Memory B cell (primary cell): ENCODE measurements around the gene SUPT3H.
"Not testable (repeated sequence)": the region's sequence is repeated elsewhere in the genome, so short reads cannot be mapped to it uniquely, and the experiment has no call there.

Experiments used
- ATAC-seq: fragments of 150-1000 bp; cut with Tn5 transposase; 2 replicates; pipeline ENCODE4 v1.10.0; 2021; ENCODE audit warnings: low read depth, mild to moderate bottlenecking, moderate library complexity
- DNase-seq, 2 donors: peaks; one replicate each; pipeline ENCODE4 v3.0.0; 2022; ENCODE audit warnings: low spot score in 2 of 2
- H3K27ac Mint-ChIP-seq: one replicate; pipeline ENCODE4 v1.8.0; 2022; ENCODE audit warnings: mild to moderate bottlenecking, moderate library complexity, mixed read lengths
- H3K27me3 Mint-ChIP-seq: one replicate; pipeline ENCODE4 v1.8.0; 2022; ENCODE audit warnings: mixed read lengths
- H3K36me3 Mint-ChIP-seq: one replicate; pipeline ENCODE4 v1.8.0; 2022; ENCODE audit warnings: mild to moderate bottlenecking, mixed read lengths
- H3K4me1 Mint-ChIP-seq: one replicate; pipeline ENCODE4 v1.8.0; 2022; ENCODE audit warnings: mixed read lengths
- H3K4me3 Mint-ChIP-seq: one replicate; pipeline ENCODE4 v1.8.0; 2022; ENCODE audit warnings: mild to moderate bottlenecking, moderate library complexity, mixed read lengths
- H3K9me3 Mint-ChIP-seq: one replicate; pipeline ENCODE4 v1.8.0; 2022; ENCODE audit warnings: mixed read lengths

SUPT3H gene

GRCh38 chr6:45185403-45186251 lies 192.1 kb downstream of the SUPT3H start:
- Mint-ChIP-seq H3K36me3 (no peaks in the 10 kb centered on the region), H3K4me3 (no peak overlapping the region), H3K27ac (no peak overlapping the region), H3K4me1 (peaks cover 9% of the 10 kb centered on the region), H3K9me3 (no peaks in the 10 kb centered on the region), H3K27me3 (no peaks in the 10 kb centered on the region)
- DNase-seq (no peak), ATAC-seq (no peak)

DNA sequence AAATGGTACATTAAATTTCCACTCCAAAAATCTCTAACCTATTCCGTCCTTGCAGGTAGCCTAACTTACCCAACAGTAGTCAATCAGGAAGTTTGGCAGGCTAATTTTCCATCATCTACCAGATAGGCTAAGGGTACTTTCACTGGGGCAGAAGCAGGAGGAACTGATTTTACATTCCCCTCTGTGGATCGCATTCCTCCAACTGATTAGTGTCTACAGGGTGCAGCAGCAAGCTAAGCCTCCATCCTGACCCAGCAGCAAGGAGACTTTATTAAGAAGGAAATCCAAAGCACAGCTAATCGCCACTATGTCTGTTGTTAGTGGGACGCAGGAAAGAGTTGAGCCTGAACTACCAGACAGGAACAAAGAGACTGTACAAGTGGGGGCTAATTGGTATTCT lies 192.8 kb downstream of the SUPT3H start:
- peaks cover 9% of the 10 kb centered on the region for H3K4me1 Mint-ChIP-seq
- H3K9me3 Mint-ChIP-seq = no peaks in the 10 kb centered on the region
- no peak overlapping the region for H3K27ac Mint-ChIP-seq
- H3K36me3 Mint-ChIP-seq = no peaks in the 10 kb centered on the region
- ATAC-seq = no peak
- H3K4me3 Mint-ChIP-seq = no peak overlapping the region
- H3K27me3 Mint-ChIP-seq = no peaks in the 10 kb centered on the region
- no peak for DNase-seq

DNA sequence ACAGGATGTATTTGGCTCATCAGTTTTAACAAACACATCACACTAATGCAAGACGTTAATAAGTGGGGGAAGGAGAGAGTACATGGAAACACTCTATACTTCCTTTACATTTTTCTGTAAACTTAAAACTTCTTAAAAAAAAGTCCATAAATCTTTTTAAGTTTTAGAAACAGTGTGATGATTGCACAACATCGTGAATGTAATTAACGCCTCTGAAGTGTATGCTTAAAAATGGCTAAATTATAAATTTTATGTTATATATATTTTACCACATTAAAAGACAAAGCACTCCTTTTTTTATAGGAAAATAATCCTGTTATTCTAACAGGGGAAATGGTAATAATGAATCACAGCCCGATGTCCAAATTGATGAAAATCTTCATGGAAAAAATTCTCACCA lies 193.7 kb downstream of the SUPT3H start:
- ATAC-seq (no peak), DNase-seq (no peak)
- H3K27me3 Mint-ChIP-seq = no peaks in the 10 kb centered on the region
- H3K27ac Mint-ChIP-seq = no peak overlapping the region
- peaks cover 2% of the 10 kb centered on the region for H3K36me3 Mint-ChIP-seq
- no peaks in the 10 kb centered on the region for H3K9me3 Mint-ChIP-seq
- H3K4me3 Mint-ChIP-seq = no peak overlapping the region
- peaks cover 9% of the 10 kb centered on the region for H3K4me1 Mint-ChIP-seq

GRCh38 chr6:45176373-45176772 lies 201.4 kb downstream of the SUPT3H start:
- H3K4me1 Mint-ChIP-seq, H3K9me3 Mint-ChIP-seq, ATAC-seq, H3K36me3 Mint-ChIP-seq, H3K27me3 Mint-ChIP-seq, H3K27ac Mint-ChIP-seq, DNase-seq, H3K4me3 Mint-ChIP-seq: not testable (repeated sequence)

DNA sequence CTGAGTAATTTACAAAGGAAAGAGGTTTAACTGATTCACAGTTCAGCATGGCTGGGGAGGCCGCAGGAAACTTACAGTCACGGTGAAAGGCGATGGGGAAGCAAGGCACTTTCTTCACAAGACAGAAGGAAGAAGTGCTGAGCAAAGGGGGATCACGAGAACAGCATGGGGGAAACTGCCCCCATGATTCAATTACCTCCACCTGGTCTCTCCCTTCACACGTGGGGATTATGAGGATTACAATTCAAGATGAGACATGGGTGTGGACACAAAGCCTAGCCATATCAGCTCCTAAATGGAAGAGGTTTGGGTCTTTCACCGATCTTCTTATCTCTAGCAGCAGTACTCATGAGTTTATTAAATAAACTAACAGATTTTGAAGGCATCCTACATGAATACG lies 202.5 kb downstream of the SUPT3H start:
- Mint-ChIP-seq H3K4me3 (no peak overlapping the region), H3K27me3 (no peaks in the 10 kb centered on the region), H3K36me3 (peaks cover 3% of the 10 kb centered on the region), H3K27ac (no peak overlapping the region), H3K9me3 (no peaks in the 10 kb centered on the region), H3K4me1 (no peaks in the 10 kb centered on the region)
- ATAC-seq (no peak), DNase-seq (no peak)

DNA sequence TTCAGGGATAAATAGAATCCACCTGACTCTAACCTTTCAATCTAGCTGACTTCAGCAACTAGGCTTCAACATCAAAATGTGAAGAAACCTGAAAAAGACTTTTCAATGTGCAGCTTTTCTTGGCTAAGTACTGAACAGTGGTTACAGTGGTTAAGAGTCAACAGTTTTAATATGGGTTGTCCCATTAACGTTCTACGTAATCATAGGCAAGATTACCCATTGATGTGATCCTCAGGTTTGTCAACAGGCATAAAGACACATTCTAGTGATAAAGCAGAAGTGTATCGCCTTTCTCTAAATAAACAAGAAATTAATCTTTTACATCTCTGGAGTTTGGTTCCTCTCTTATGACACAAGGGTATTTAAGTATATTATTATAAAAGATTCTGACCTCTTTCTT lies 203.7 kb downstream of the SUPT3H start:
- no peak overlapping the region for H3K4me3 Mint-ChIP-seq
- no peak for ATAC-seq
- H3K27ac Mint-ChIP-seq = no peak overlapping the region
- H3K36me3 Mint-ChIP-seq = peaks cover 1% of the 10 kb centered on the region
- DNase-seq = no peak
- no peaks in the 10 kb centered on the region for H3K27me3 Mint-ChIP-seq
- no peaks in the 10 kb centered on the region for H3K9me3 Mint-ChIP-seq
- H3K4me1 Mint-ChIP-seq = no peaks in the 10 kb centered on the region

DNA sequence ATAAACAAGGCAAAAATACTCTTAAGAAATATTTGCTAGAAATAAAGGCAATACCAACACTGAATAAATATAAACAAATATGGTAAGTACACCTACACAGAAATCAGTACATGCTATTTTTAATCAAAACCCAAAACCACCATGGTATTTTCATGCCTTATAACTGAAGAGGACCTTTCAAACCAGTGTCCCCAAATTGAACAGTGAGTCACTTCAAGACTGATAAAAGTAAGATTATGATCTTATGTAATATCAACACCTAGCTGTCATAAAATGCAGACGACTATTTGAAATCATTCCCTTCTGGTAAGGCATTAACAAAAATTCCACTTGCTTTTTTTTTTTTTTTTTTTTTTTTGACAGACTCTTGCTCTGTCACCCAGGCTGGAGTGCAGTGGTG lies 206.4 kb downstream of the SUPT3H start:
- no peaks in the 10 kb centered on the region for H3K9me3 Mint-ChIP-seq
- no peak overlapping the region for H3K27ac Mint-ChIP-seq
- H3K36me3 Mint-ChIP-seq = no peaks in the 10 kb centered on the region
- H3K27me3 Mint-ChIP-seq = no peaks in the 10 kb centered on the region
- H3K4me1 Mint-ChIP-seq = no peaks in the 10 kb centered on the region
- no peak for DNase-seq
- ATAC-seq = no peak
- H3K4me3 Mint-ChIP-seq = no peak overlapping the region

GRCh38 chr6:45170309-45170708 lies 207.4 kb downstream of the SUPT3H start:
- Mint-ChIP-seq H3K27ac (no peak overlapping the region), H3K36me3 (peaks cover 2% of the 10 kb centered on the region), H3K4me1 (no peaks in the 10 kb centered on the region), H3K27me3 (no peaks in the 10 kb centered on the region), H3K4me3 (no peak overlapping the region), H3K9me3 (no peaks in the 10 kb centered on the region)
- no peak for DNase-seq
- no peak for ATAC-seq

DNA sequence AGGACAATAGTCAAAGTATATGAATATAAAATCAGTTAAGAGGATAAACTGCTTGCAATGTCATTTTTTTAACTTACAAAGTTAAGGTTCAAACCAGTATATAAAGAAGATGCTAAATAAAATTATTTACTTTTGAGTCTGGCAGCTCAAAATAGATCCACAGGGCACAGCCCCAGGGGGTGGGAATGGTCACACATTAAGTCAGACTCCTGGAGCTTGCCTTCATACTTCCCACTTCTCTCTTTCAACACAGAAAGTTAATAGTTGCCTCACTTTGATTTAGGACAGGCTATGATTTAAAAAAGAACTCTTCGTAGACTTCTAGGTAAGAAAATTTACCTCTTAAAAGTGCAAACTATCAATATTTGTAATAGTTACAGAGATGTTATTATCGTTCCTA lies 207.9 kb downstream of the SUPT3H start:
- Mint-ChIP-seq H3K9me3 (no peaks in the 10 kb centered on the region), H3K4me3 (no peak overlapping the region), H3K27me3 (no peaks in the 10 kb centered on the region), H3K27ac (no peak overlapping the region), H3K36me3 (peaks cover 2% of the 10 kb centered on the region), H3K4me1 (no peaks in the 10 kb centered on the region)
- ATAC-seq (no peak), DNase-seq (no peak)

DNA sequence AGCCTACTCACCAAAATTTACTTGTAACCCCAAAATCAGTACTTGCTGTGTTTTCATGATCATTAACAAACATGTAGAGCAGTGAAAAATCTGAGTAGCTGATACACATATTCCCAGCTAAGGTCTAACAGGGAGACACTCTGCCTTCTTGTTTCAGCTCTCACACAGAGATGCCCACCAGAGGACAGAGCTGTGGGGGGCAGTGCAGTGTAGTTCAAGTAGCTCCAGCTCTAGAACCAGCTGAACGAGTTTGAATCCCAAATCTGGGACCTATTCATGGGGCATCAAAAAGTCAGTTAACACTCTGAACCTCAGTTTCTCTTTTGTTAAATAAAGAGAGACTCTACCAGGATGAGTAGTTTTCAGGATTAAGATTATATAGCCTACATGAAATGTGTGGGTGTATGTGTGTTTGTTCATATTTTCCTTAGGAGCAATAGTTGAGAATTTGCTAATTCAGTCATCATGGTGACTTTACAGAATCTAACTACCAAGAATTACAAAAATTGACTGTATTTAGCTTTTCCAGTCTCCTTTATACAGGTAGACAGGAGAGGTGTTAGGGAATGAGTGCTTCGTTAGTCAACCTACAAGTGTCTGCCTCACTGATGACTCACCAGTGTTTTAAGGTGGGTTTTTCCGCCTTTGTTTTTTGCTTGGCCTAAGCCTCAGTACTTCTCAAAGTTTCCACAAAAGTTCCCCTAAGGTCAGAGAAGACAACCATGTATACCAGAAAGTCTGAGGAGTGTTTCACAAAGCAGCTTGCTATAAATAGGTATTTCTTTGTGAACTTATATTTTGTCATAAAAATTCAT lies 213.6 kb downstream of the SUPT3H start:
- no peak overlapping the region for H3K4me3 Mint-ChIP-seq
- ATAC-seq (no peak), DNase-seq (no peak)
- H3K27ac Mint-ChIP-seq = no peak overlapping the region
- H3K36me3 Mint-ChIP-seq = peaks cover 2% of the 10 kb centered on the region
- no peaks in the 10 kb centered on the region for H3K9me3 Mint-ChIP-seq
- no peaks in the 10 kb centered on the region for H3K27me3 Mint-ChIP-seq
- no peaks in the 10 kb centered on the region for H3K4me1 Mint-ChIP-seq

DNA sequence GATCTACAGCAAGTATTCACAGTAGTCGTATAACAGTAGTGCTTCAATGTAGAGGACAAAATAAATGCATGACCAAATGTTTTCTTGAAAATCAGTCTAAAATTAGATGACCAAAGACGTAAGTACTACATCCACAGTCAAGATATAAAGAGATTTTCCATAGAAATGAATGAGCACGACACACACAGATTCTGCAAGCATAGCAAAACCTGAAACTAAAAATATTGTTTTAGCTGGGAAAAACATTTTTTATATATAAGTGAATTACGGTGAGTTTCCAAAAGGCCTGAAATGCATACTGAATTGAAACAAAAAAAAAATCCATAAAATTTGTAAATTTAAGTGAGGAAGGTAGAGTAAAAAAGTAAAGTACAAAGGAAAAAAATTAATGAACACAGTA lies 217.4 kb downstream of the SUPT3H start:
- no peak for DNase-seq
- H3K27me3 Mint-ChIP-seq = no peaks in the 10 kb centered on the region
- H3K4me1 Mint-ChIP-seq = no peaks in the 10 kb centered on the region
- ATAC-seq = no peak
- H3K36me3 Mint-ChIP-seq = no peaks in the 10 kb centered on the region
- no peak overlapping the region for H3K27ac Mint-ChIP-seq
- no peaks in the 10 kb centered on the region for H3K9me3 Mint-ChIP-seq
- no peak overlapping the region for H3K4me3 Mint-ChIP-seq

GRCh38 chr6:45156075-45156474 lies 221.7 kb downstream of the SUPT3H start:
- H3K36me3 Mint-ChIP-seq = peaks cover 3% of the 10 kb centered on the region
- no peaks in the 10 kb centered on the region for H3K4me1 Mint-ChIP-seq
- no peaks in the 10 kb centered on the region for H3K27me3 Mint-ChIP-seq
- H3K27ac Mint-ChIP-seq = no peak overlapping the region
- H3K4me3 Mint-ChIP-seq = no peak overlapping the region
- ATAC-seq (no peak), DNase-seq (no peak)
- no peaks in the 10 kb centered on the region for H3K9me3 Mint-ChIP-seq

- H3K9me3 Mint-ChIP-seq = no peaks in the 10 kb centered on the region
- DNase-seq (no peak), ATAC-seq (no peak)
- no peak overlapping the region for H3K27ac Mint-ChIP-seq
- no peaks in the 10 kb centered on the region for H3K4me1 Mint-ChIP-seq
- H3K27me3 Mint-ChIP-seq = no peaks in the 10 kb centered on the region
- H3K36me3 Mint-ChIP-seq = peaks cover 3% of the 10 kb centered on the region
- H3K4me3 Mint-ChIP-seq = no peak overlapping the region
Observed at GRCh38 chr6:45155341-45155894, 222.3 kb downstream of the SUPT3H start.

DNA sequence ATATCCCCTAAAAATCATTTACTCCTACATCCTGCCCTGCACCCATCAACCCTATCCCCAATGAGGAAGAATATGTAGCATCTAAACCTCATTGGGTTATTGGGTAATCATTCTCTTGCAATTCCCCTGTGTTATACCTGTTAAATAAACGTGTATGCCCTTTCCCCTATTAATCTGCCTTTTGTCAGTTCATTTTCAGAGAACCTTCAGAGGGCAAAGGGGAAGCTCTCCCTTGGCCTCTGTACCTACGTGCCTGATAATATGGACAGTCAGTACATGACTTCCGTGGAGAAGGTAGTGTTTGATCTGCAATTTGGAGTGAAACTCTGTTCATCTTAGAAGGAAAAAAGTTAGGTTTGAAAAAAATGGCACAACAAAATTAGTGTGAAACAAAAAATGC lies 223.1 kb downstream of the SUPT3H start:
- DNase-seq (no peak), ATAC-seq (no peak)
- Mint-ChIP-seq H3K9me3 (no peaks in the 10 kb centered on the region), H3K4me3 (no peak overlapping the region), H3K36me3 (peaks cover 3% of the 10 kb centered on the region), H3K27ac (no peak overlapping the region), H3K27me3 (no peaks in the 10 kb centered on the region), H3K4me1 (no peaks in the 10 kb centered on the region)
